Parathyroid adenoma (tissue), 2 donors: ENCODE measurements around the gene PTPRM.

Experiments
- H2AFZ ChIP-seq: fragments of 300-600 bp; sonication (generic); one replicate; pipeline ENCODE4 v1.7.0; 2017; ENCODE audit warnings: antibody characterized with exemption, mild to moderate bottlenecking
- H3K27ac ChIP-seq: fragments of 300-600 bp; sonication (generic); one replicate; pipeline ENCODE4 v1.7.0; 2017
- H3K27me3 ChIP-seq: fragments of 300-600 bp; sonication (generic); one replicate; pipeline ENCODE4 v1.7.0; 2017; ENCODE audit warnings: low read length; ENCODE audit not compliant: control insufficient read depth, insufficient read depth
- H3K36me3 ChIP-seq: fragments of 300-600 bp; sonication (generic); one replicate; pipeline ENCODE4 v1.7.0; 2017; ENCODE audit warnings: low read length; ENCODE audit not compliant: control insufficient read depth, insufficient read depth
- H3K4me1 ChIP-seq: fragments of 300-600 bp; sonication (generic); one replicate; pipeline ENCODE4 v1.7.0; 2017; ENCODE audit warnings: control low read depth
- H3K4me2 ChIP-seq: fragments of 300-600 bp; sonication (generic); one replicate; pipeline ENCODE4 v1.7.0; 2017; ENCODE audit warnings: low read length
- H3K4me3 ChIP-seq: fragments of 300-600 bp; sonication (generic); one replicate; pipeline ENCODE4 v1.7.0; 2017; ENCODE audit warnings: low read depth, low read length
- H3K79me2 ChIP-seq: fragments of 300-600 bp; sonication (generic); one replicate; pipeline ENCODE4 v1.7.0; 2017; ENCODE audit warnings: control low read depth
- H3K9ac ChIP-seq: fragments of 300-600 bp; sonication (generic); one replicate; pipeline ENCODE4 v1.7.0; 2017; ENCODE audit warnings: mild to moderate bottlenecking
- H3K9me3 ChIP-seq: fragments of 300-600 bp; sonication (generic); one replicate; pipeline ENCODE4 v1.7.0; 2017; ENCODE audit warnings: low read length; ENCODE audit not compliant: control insufficient read depth
- CTCF ChIP-seq: fragments of 300-600 bp; sonication (generic); IDR thresholded peaks from one replicate; pipeline ENCODE4 v1.7.0; 2017; ENCODE audit warnings: antibody characterized with exemption, mild to moderate bottlenecking
- donor health status: primary hyperparathyroidism.

Gene PTPRM

DNA sequence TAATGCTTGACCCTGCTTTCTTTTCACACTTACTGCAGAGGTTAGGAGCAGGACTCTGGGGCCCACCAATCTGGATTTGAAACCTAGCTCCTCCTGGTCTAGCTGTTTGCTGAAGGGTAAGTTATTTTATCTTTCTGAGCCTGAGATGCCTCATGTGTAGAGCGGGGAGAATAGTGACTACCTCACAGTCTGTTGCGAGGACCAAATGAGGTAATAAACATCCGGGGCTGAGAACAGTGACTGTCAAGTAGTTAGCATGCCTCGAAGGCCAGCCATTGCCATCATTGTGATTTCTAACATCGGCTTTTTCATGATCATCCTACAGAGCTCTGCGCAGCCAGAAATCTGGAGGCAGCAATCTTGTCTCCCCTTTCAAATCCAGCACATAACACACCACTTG is 32.9 kb downstream of the PTPRM start:
- H2AFZ ChIP-seq: no peak overlapping the region
- H3K36me3 ChIP-seq: no peaks in the 10 kb centered on the region
- no peaks in the 10 kb centered on the region for H3K4me1 ChIP-seq
- H3K79me2 ChIP-seq: peaks cover 19% of the 10 kb centered on the region
- H3K9me3 ChIP-seq: no peaks in the 10 kb centered on the region
- H3K4me2 ChIP-seq: no peak overlapping the region
- no peaks in the 10 kb centered on the region for H3K27me3 ChIP-seq
- no peak overlapping the region for H3K27ac ChIP-seq
- no peak for TF ChIP-seq CTCF
- no peak overlapping the region for H3K4me3 ChIP-seq
- no peak overlapping the region for H3K9ac ChIP-seq

GRCh38 chr18:7600528-7601245 is 33.6 kb downstream of the PTPRM start:
- TF ChIP-seq CTCF: no peak
- H3K27me3 ChIP-seq: no peaks in the 10 kb centered on the region
- no peaks in the 10 kb centered on the region for H3K4me1 ChIP-seq
- no peaks in the 10 kb centered on the region for H3K9me3 ChIP-seq
- no peak overlapping the region for H3K27ac ChIP-seq
- H3K36me3 ChIP-seq: no peaks in the 10 kb centered on the region
- H3K79me2 ChIP-seq: peaks cover 18% of the 10 kb centered on the region
- no peak overlapping the region for H2AFZ ChIP-seq
- no peak overlapping the region for H3K4me2 ChIP-seq
- no peak overlapping the region for H3K4me3 ChIP-seq
- no peak overlapping the region for H3K9ac ChIP-seq

- H3K79me2 ChIP-seq: peaks cover 23% of the 10 kb centered on the region
- no peaks in the 10 kb centered on the region for H3K36me3 ChIP-seq
- no peak overlapping the region for H3K9ac ChIP-seq
- H3K27me3 ChIP-seq: no peaks in the 10 kb centered on the region
- H3K4me1 ChIP-seq: no peaks in the 10 kb centered on the region
- no peak overlapping the region for H3K4me3 ChIP-seq
- no peak overlapping the region for H3K27ac ChIP-seq
- H3K9me3 ChIP-seq: no peaks in the 10 kb centered on the region
- H3K4me2 ChIP-seq: no peak overlapping the region
- no peak for TF ChIP-seq CTCF
- H2AFZ ChIP-seq: no peak overlapping the region
These were observed 34.1 kb downstream of the PTPRM start for GRCh38 chr18:7601246-7601615.

GRCh38 chr18:7601936-7602335 is 34.8 kb downstream of the PTPRM start:
- H3K4me2 ChIP-seq: no peak overlapping the region
- no peaks in the 10 kb centered on the region for H3K36me3 ChIP-seq
- H3K27me3 ChIP-seq: no peaks in the 10 kb centered on the region
- no peak overlapping the region for H3K4me3 ChIP-seq
- H2AFZ ChIP-seq: no peak overlapping the region
- H3K27ac ChIP-seq: no peak overlapping the region
- no peaks in the 10 kb centered on the region for H3K9me3 ChIP-seq
- H3K9ac ChIP-seq: no peak overlapping the region
- TF ChIP-seq CTCF: no peak
- H3K4me1 ChIP-seq: no peaks in the 10 kb centered on the region
- peaks cover 23% of the 10 kb centered on the region for H3K79me2 ChIP-seq
